Activated CD4-positive, CD25-positive, alpha-beta regulatory T cell (primary cell): ENCODE data around the gene BLCAP.
"Not testable (repeated sequence)": the region's sequence is repeated elsewhere in the genome, so short reads cannot be mapped to it uniquely, and the experiment has no call there.

Experiments
- DNase-seq, 4 experiments: peaks; one replicate each; lab custom pipeline; 2025; lab: John Stamatoyannopoulos, UW

BLCAP gene, protein sequence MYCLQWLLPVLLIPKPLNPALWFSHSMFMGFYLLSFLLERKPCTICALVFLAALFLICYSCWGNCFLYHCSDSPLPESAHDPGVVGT

DNA sequence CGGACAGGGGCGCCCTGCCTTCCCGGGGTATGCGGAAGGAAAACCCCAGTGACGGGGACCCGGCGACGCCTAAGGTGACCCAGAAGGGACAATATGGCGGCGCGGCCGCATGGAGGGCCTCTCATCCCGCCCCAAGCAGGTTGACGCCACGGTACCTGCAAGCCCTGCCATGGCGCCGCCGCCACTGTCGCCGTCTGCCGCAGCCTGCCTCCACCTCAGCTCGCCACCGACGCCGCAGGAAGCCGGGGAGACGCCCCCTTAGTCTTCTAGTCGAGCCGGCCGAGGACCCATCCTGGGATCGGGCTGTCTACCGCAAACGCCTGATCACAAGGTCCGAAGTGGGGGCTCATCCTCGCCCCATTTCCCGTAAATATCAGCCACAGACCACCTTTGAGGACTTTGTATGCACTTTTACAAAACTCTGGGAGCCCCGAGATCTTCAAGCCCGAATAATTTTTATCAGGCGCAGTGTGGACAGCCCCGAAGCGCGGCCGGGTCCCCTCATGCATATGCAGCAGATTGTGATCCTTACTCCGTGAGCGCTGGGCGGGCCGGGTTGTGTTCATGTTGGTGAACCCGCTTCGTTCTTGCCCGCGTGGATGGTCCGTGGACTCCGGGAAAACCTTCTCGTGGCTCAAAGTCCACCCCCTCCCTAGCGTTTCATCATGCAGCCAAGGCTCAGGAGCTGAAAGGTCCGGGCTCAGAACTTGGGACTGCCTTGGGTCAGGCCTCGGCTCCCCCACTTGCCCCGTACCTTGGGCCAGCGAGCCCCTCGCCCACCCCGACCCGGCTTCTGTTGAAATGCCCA, at the start of gene BLCAP:
TSS of gene BLCAP (minus strand) at position 239 of the 808 bp plus-strand sequence. CDS start 8,702 bp downstream, outside the sequence.
- DNase-seq = peak; percentile 86 to 96 (median 90)

DNA sequence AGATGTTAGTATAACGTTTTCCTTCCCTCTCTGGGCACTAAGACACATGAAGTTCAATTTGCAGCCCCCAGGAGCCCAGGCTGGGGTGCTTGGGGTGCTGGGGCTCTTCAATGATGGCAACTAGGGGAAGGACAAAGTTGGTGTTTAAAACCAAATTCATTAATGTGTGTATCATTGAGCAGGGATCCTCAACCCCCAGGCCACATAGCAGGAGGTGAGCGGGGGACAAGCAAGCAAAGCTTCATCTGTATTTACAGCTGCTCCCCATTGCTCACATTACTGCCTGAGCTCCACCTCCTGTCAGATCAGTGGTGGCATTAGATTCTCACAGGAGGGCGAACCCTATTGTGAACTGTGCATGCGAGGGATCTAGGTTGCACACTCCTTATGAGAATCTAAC, 49.8 kb upstream of the BLCAP start:
- DNase-seq = not testable (repeated sequence)

GRCh38 chr20:37576911-37577310, 49.2 kb upstream of the BLCAP start:
- no peak for DNase-seq

DNA sequence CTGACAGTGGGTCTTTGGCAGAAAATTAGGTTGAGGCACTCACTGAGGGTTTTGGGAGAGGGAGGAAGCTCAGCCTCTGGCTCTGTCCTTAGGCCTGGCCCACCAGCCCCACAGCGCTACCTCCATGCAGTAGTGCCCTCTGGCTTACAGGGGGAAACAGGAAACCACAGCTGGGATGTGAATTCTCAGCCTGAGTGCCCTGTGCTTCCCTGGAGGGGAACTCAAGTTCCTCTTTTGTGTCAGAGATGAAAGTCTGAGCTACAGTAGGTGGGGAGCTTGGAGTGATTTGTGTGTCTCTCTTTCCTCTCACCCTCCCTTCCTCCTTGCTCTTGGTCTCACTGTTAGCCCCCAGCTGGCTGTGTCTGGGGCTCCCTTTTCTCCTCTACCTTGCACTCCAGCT, 48.2 kb upstream of the BLCAP start:
- DNase-seq = no peak

GRCh38 chr20:37574199-37574890, 46.7 kb upstream of the BLCAP start:
- no peak for DNase-seq

DNA sequence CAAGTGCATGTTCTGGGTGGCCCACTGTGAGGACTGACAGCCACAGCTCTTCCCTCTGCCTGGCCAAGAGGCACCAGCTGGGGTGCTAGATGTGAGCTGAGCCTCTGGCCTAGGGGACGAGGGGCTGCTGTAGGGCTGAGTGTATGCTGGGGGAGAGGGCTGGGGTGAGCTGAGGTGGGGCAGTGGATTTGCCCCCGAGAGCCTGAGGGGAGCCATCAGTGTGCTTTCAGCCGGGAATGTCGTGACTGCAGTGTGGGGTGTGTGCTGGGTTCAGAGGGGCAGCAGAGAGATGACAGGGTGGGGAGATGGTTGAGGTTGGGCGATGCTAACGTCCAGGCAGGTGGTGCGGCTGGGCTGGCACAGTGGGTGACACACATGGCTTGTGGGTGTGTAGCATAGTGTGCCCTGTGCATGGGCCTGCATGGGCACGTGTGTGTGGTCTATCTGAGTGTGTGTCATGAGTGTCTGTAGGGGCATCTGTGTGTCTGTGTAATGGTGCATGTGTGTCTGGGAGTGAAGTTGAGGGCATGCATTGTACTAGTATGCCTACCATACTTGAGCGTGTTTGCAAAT, 46.0 kb upstream of the BLCAP start:
- no peak for DNase-seq

- no peak for DNase-seq
These were observed 43.4 kb upstream of the BLCAP start for GRCh38 chr20:37571033-37571432.

DNA sequence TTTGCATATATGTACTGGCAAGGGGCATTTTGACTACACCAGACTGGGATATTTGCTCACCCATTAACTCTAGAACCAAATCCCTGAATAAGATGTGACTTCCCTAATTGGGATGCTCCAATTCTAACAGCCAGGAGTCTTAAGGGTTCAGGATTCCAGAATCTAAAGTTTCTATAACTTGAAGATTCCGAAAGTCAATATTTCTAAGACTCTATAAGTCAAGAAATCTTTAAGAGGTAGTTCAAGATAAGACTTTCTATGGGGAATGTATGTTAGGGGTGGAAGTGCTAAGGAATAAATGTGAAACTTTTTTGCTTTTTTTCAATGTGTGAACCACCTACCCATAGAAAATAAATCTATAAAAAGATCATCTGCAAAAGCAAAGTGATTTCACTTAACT, 42.7 kb upstream of the BLCAP start:
- DNase-seq = no peak

GRCh38 chr20:37567671-37568588, 40.3 kb upstream of the BLCAP start:
- no peak for DNase-seq

DNA sequence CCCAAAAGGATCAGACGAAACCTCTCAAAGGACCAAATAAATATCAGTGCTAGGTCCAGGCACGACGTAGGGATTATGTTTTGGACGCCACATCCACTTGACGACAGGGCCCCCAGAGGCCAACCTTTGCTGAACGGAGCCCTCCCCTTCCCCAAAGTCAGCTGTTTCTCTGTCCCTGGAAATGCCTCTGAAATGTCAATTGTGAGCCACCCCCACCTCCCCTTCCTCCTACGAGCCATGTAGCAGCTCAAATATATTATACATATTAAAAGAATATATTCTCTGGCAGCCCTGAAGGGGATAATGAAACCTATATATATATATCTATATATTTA, 39.6 kb upstream of the BLCAP start:
- DNase-seq = no peak

DNA sequence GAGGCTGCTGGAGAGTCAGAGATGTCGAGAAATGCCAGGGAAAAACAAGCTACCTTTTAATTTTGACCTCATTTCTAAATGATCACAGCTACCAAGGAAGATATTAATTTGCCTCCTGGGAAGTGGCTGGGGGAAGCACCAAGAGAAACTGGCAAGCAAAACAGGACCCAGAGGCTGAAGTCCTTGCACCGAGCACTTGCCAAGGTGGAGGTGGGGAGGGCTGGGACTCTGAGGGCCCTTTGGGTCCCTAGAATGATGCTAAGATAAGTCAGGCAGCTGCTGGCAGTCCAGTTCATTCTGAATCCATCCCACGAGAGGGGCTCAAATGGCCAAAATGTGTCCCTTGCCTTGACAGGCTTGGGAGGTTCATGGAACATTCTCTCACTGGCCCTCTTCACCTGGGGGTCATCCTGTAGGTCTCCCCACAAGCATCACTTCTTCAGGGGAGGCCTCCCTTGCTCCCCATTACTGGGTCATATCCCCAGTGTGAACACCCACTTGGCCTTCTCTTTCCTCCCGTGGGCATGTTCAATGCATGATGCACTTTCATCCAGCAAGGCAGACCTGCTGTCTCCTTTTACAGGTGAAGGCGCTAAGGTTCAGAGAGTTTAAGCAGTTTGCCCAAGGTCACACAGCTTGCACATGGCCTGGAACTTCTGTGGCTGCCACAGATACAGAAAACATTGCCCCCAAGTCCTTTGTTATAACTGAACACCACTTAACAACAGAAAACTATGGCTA, 39.1 kb upstream of the BLCAP start:
- DNase-seq = no peak

DNA sequence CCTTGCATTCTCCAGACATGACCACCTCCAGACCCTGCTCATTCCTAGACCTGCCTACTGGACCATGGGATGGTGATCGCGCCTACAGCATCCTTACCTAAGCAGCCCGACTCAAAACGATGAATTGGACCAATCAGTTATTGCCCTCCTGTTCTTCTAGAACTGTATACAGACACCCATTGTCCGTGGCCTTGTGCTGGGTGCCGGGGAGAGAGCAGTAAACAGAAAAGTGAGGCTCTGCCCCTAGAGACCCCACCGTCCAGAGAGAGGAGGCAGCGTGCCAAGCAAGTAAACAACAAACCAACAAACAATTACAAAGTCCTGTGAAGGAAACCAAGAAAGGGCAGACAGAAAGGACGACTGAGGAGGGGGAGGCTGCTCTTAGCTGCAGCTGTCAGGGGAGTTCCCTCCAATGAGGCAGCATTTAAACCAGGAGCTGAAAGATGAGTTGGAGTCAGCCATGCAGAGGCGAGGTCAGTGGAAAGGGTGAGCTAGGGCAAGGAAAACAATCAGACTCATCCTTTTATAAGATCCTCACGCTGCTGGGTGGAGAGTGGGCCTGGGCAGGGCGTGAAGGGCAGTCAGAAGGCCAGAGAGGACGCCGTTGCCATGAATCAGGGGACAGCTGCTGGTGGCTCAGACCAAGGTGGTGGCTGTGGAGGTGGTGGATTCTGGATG, 37.6 kb upstream of the BLCAP start:
- no peak for DNase-seq

GRCh38 chr20:37564388-37565133, 36.9 kb upstream of the BLCAP start:
- DNase-seq = peak in 3 of 4 experiments; percentile 4 to 10 (median 4)

DNA sequence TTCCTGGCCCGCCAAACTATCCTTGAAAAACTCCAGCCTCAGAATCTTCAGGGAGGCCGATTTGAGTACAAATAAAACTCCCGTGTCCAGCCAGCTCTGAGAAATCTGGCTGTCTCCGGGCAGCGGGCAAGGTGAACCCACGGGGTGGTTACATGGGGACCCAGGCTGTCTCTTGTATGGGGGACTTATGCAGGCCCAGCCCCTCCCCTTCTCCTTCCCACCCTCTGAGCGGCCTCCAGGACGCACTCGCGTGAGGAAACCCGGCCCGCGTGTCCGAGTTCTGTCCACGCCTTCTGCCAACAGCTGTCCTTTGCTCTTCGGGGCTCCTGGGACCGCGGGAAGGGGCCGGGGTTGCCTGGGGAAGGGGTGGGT, 36.3 kb upstream of the BLCAP start:
- no peak for DNase-seq

DNA sequence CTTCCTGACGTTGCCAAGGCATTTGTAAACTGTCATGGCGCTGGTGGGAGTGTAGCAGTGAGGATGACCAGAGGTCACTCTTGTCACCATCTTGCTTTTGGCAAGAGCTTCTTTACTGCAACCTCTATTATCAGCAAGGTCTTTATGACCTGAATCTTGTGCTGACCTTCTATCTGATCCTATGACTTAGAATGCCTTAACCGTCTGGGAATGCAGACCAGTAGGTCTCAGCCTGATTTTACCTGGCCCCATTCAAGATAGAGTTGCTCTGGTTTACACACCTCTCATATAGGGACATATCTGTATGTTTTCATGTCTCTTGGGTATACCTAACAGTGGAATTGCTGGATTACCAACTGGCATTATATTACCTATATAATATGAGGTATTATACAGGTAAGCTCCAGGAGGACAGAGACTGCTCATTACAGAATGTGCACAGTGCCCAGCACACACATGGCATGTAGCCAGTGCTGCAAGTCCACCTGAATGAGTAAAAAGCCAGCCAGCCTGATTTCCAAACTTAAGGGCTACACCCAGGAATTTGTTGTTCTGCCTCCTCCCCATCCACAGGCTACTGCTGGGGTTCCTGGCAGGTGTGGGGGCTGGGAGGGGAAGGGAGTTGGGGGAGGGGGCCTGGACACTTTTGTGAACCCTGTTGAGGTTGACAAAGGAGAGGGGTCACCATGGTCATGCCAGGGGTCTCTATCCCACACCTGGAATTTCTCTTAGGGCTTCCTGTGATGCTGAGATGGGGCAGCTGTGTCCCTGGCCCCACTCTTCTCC, 35.2 kb upstream of the BLCAP start:
- DNase-seq = no peak

DNA sequence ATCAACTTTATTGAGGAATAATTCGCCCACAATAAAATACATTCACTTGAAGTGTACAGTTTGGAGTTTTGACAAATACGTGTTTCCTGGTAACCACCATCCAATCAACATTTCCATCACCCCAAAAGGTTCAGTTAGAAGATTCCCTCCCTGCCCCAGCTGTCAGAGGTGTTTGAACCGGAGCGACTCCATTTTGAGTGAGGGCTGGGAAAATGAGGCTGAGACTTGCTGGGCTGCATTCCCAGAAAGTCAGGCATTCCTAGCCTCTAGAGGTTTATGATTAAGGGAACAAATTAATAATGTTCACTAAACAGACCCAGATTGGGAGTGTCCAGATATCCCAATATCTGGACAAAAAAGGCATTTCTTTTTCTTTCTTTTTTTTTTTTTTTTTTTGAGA, 33.0 kb upstream of the BLCAP start:
- no peak for DNase-seq

GRCh38 chr20:37559312-37560027, 31.8 kb upstream of the BLCAP start:
- DNase-seq = no peak

- no peak for DNase-seq
These were observed 31.1 kb upstream of the BLCAP start for GRCh38 chr20:37558779-37559178.
